ENCODE results near the gene ALK.

ALK gene

DNA sequence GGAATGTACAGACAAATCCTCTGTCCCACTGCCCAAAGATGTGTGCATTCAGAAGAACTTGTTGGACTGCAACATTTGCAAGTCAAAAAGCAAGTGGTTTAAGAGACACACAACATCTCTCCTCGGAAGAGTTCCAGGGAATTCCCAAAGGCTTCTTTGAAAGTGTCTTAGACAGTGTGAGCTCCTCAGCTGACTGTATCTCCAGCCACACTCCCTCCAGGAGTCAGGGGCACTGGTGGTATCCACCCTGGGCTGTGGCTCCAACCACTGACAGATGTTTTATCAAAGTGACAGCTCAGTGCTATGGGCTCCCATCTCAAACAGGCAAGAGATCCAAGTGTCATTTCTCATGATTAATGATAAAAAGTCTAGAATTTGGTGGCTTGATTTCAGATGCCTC, 48.5 kb downstream of the ALK start:
- H3K27ac ChIP-seq = no peak overlapping the region
- DNase-seq = no peak
- TF ChIP-seq, protein P1, sequence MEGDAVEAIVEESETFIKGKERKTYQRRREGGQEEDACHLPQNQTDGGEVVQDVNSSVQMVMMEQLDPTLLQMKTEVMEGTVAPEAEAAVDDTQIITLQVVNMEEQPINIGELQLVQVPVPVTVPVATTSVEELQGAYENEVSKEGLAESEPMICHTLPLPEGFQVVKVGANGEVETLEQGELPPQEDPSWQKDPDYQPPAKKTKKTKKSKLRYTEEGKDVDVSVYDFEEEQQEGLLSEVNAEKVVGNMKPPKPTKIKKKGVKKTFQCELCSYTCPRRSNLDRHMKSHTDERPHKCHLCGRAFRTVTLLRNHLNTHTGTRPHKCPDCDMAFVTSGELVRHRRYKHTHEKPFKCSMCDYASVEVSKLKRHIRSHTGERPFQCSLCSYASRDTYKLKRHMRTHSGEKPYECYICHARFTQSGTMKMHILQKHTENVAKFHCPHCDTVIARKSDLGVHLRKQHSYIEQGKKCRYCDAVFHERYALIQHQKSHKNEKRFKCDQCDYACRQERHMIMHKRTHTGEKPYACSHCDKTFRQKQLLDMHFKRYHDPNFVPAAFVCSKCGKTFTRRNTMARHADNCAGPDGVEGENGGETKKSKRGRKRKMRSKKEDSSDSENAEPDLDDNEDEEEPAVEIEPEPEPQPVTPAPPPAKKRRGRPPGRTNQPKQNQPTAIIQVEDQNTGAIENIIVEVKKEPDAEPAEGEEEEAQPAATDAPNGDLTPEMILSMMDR (IDR thresholded peaks at IDR 0.05; ENCODE audit: low read depth, low read length) = no peak
- no peaks in the 10 kb centered on the region for H3K36me3 ChIP-seq
- H3K4me3 ChIP-seq (ENCODE audit: low read depth, low read length) = no peak overlapping the region
- H3K9me3 ChIP-seq (ENCODE audit: severe bottlenecking) = no peaks in the 10 kb centered on the region
- H3K27me3 ChIP-seq (ENCODE audit: insufficient read depth, low read depth, severe bottlenecking) = no peaks in the 10 kb centered on the region

- Histone ChIP-seq H3K27me3 (ENCODE audit: insufficient read depth, low read depth, severe bottlenecking) (no peaks in the 10 kb centered on the region), H3K4me3 (ENCODE audit: low read depth, low read length) (no peak overlapping the region), H3K27ac (no peak overlapping the region), H3K36me3 (no peaks in the 10 kb centered on the region), H3K9me3 (ENCODE audit: severe bottlenecking) (no peaks in the 10 kb centered on the region)
- TF ChIP-seq, protein P1 (IDR thresholded peaks at IDR 0.05; ENCODE audit: low read depth, low read length) = no peak
- DNase-seq = no peak
These were observed 49.8 kb downstream of the ALK start for GRCh38 chr2:29871541-29871940.

DNA sequence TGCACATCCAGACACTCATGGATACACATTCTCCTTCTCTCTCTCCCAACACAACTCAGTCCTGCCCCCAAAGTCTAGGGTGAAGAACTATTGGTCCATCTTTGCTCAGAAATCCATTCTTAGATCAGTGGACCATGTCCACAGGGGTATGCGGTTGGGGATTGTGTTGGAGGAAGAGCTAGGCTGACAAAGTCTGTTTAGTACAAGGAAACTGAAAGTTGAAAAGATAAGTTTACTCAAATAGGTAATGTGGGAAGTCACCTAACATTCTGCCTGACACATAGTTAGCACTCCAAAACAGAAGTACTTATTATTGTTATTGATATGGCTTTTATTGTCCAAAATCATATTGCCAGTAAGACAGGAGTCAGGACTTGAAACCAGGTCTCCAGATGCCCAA, 55.9 kb downstream of the ALK start:
- Histone ChIP-seq H3K27ac (no peak overlapping the region), H3K4me3 (ENCODE audit: low read depth, low read length) (no peak overlapping the region), H3K36me3 (no peaks in the 10 kb centered on the region), H3K9me3 (ENCODE audit: severe bottlenecking) (no peaks in the 10 kb centered on the region), H3K27me3 (ENCODE audit: insufficient read depth, low read depth, severe bottlenecking) (no peaks in the 10 kb centered on the region)
- TF ChIP-seq, protein P1 (IDR thresholded peaks at IDR 0.05; ENCODE audit: low read depth, low read length) = no peak
- no peak for DNase-seq

DNA sequence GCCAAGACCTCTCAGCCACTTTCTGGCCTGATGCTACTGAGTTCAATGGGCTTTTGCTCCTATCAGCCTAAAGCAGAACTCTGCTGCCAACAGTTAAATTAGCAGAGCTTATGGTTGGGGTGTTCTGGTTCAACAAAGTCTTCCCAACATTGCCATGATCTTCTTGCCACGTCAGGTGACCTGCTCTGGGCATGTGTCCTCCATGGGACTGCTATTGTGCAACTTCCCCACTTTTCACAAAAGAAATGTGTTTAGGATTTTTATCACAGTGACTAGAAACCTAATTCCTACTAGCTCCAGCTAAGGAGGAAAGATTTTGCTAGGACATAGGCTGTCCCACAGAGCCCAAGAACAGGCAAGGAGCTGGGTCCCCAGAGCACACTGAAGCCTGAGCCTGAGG, 56.4 kb downstream of the ALK start:
- Histone ChIP-seq H3K27me3 (ENCODE audit: insufficient read depth, low read depth, severe bottlenecking) (no peaks in the 10 kb centered on the region), H3K27ac (no peak overlapping the region), H3K36me3 (no peaks in the 10 kb centered on the region), H3K4me3 (ENCODE audit: low read depth, low read length) (no peak overlapping the region), H3K9me3 (ENCODE audit: severe bottlenecking) (no peaks in the 10 kb centered on the region)
- TF ChIP-seq, protein P1 (IDR thresholded peaks at IDR 0.05; ENCODE audit: low read depth, low read length) = no peak
- no peak for DNase-seq

DNA sequence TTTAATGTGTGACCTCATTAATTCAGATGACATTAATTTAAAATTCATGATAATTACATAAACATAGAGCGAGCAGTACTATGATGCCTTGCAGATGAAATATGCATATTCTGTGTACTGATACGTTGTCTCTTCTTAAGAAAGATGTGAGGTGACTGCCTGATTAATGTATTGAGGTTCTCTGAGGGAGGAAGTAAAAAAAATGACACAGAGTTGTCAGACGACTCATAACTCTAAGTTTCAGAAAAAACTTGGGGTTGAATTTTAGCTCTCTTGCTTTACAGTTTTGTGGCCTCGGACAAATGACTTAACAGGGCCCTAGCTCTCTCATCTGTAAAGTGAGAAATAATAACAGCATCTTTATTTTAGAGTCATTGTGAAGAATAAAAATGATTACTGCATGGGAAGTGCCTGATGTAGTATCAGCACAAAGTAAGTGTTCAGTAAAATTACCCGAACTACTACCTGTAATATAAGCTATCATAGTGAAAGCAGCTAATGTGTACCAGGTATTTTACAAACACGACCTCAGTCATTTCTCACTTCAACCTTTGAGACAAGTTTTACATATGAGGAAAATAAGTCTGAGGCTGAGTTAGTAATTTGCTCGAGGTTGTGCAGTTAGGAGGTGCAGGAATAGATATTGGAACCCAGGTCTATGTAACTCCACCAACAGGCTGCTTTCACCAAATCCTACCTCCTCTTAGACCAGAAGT, 65.3 kb downstream of the ALK start:
- H3K9me3 ChIP-seq (ENCODE audit: severe bottlenecking) = no peaks in the 10 kb centered on the region
- H3K27me3 ChIP-seq (ENCODE audit: insufficient read depth, low read depth, severe bottlenecking) = no peaks in the 10 kb centered on the region
- H3K4me3 ChIP-seq (ENCODE audit: low read depth, low read length) = no peak overlapping the region
- H3K36me3 ChIP-seq = no peaks in the 10 kb centered on the region
- H3K27ac ChIP-seq = no peak overlapping the region
- TF ChIP-seq, protein P1 (IDR thresholded peaks at IDR 0.05; ENCODE audit: low read depth, low read length) = no peak
- no peak for DNase-seq

DNA sequence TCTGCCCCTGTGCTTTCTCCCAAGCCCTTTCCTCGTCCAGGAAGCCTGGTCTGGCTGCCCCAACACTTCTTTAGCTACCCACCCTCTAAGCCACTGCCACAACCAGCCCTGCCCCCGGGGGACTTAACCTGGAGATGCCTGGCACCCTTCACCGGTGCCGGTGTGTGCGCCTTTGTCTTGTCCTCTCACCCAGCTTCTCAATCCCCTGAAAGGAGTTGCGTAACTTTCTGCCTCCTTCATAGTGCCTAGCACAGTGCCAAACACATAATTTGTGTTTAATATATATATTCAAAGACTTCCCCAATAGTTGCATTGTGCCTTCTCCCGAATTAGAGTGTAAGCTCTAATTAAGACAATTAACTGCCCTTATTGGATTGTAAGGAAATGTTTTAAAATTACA, 70.6 kb downstream of the ALK start:
- H3K27ac ChIP-seq = no peak overlapping the region
- H3K9me3 ChIP-seq (ENCODE audit: severe bottlenecking) = no peaks in the 10 kb centered on the region
- TF ChIP-seq, protein P1 (IDR thresholded peaks at IDR 0.05; ENCODE audit: low read depth, low read length) = no peak
- no peaks in the 10 kb centered on the region for H3K27me3 ChIP-seq (ENCODE audit: insufficient read depth, low read depth, severe bottlenecking)
- H3K4me3 ChIP-seq (ENCODE audit: low read depth, low read length) = no peak overlapping the region
- DNase-seq = no peak
- no peaks in the 10 kb centered on the region for H3K36me3 ChIP-seq

Measured in WERI-Rb-1 (cell line).